SU-DHL-6 (cell line): ENCODE results near the gene SMIM7.

Source experiments
- H2AFZ ChIP-seq: fragments of 200-600 bp; sonication (generic); 2 replicates; pipeline ENCODE4 v1.6.1; 2014; ENCODE audit warnings: low read depth, mild to moderate bottlenecking, moderate library complexity, mixed read lengths, antibody characterized with exemption, low read length; ENCODE audit not compliant: severe bottlenecking
- H3F3A ChIP-seq: fragments of 200-600 bp; shearing (Covaris generic); 2 replicates; pipeline ENCODE4 v1.6.0; 2016; ENCODE audit warnings: antibody characterized with exemption, mild to moderate bottlenecking; ENCODE audit not compliant: insufficient read depth
- H3K27ac ChIP-seq: fragments of 200-600 bp; sonication (generic); 2 replicates; pipeline ENCODE4 v1.5.1; 2016; ENCODE audit warnings: low read depth, mild to moderate bottlenecking, low read length, moderate library complexity, mixed read lengths
- H3K27me3 ChIP-seq: fragments of 200-600 bp; sonication (generic), shearing (Covaris generic); 2 replicates; pipeline ENCODE4 v1.6.0; 2014; ENCODE audit warnings: mild to moderate bottlenecking, low read length
- H3K36me3 ChIP-seq: fragments of 200-600 bp; sonication (generic); 2 replicates; pipeline ENCODE4 v1.6.1; 2014; ENCODE audit warnings: mild to moderate bottlenecking, low read length, mixed read lengths
- H3K4me2 ChIP-seq: fragments of 300-600, 200-600 bp; shearing (Covaris generic), sonication (generic); 2 replicates; pipeline ENCODE4 v1.6.0; 2014; ENCODE audit warnings: low read length, low read depth, mild to moderate bottlenecking; ENCODE audit not compliant: poor library complexity, severe bottlenecking
- H3K4me3 ChIP-seq: fragments of 200-600 bp; sonication (generic); 2 replicates; pipeline ENCODE4 v1.5.1; 2014; ENCODE audit warnings: antibody characterized with exemption, low read length, mild to moderate bottlenecking, mixed read lengths; ENCODE audit not compliant: insufficient read depth, poor library complexity, severe bottlenecking
- H3K79me2 ChIP-seq: fragments of 200-600 bp; sonication (generic); 2 replicates; pipeline ENCODE4 v1.6.1; 2014; ENCODE audit warnings: mild to moderate bottlenecking, low read length, moderate library complexity; ENCODE audit not compliant: insufficient read depth
- H3K9ac ChIP-seq: fragments of 200-600 bp; sonication (generic); 2 replicates; pipeline ENCODE4 v1.7.0; 2014; ENCODE audit warnings: mild to moderate bottlenecking, low read length
- H3K9me2 ChIP-seq: fragments of 200-600 bp; sonication (generic); replicated peaks from 2 replicates; pipeline ENCODE4 v1.6.1; 2014; ENCODE audit warnings: low read length; ENCODE audit not compliant: insufficient read depth
- H3K9me3 ChIP-seq: fragments of 200-600 bp; sonication (generic); 2 replicates; pipeline ENCODE4 v1.6.1; 2014; ENCODE audit warnings: low read length, mixed read lengths; ENCODE audit not compliant: insufficient read depth
- H4K20me1 ChIP-seq: fragments of 200-600 bp; sonication (generic); 2 replicates; pipeline ENCODE4 v1.6.1; 2014; ENCODE audit warnings: low read depth, mild to moderate bottlenecking, antibody characterized with exemption, low read length, moderate library complexity, mixed read lengths
- CTCF ChIP-seq: fragments of 200-600 bp; sonication (generic); IDR thresholded peaks from one replicate; pipeline ENCODE4 v1.5.1; 2017; ENCODE audit warnings: antibody characterized with exemption, mild to moderate bottlenecking, low read length, moderate library complexity; ENCODE audit not compliant: insufficient read depth, poor library complexity, severe bottlenecking
- EZH2phosphoT487 ChIP-seq: fragments of 200-600 bp; sonication (generic), shearing (Covaris generic); conservative IDR thresholded peaks from 2 replicates; pipeline ENCODE4 v1.6.1; 2018; ENCODE audit warnings: mild to moderate bottlenecking, antibody characterized with exemption, low read length, moderate library complexity, mixed read lengths

The SMIM7 gene

GRCh38 chr19:16605115-16605514 is 54.8 kb downstream of the SMIM7 start:
- H3K9me3 ChIP-seq = no peaks in the 10 kb centered on the region
- H3K79me2 ChIP-seq = peaks cover 100% of the 10 kb centered on the region
- H3K27me3 ChIP-seq = no peaks in the 10 kb centered on the region
- H3K9me2 ChIP-seq = no peaks in the 10 kb centered on the region
- peak overlapping the region; percentile 80 for H3K27ac ChIP-seq
- H3K4me3 ChIP-seq = no peak overlapping the region
- peaks cover 5% of the 10 kb centered on the region; the same call in 1 of the 2 replicates for H4K20me1 ChIP-seq
- no peaks in the 10 kb centered on the region for H3K36me3 ChIP-seq
- TF ChIP-seq EZH2phosphoT487 (no peak), CTCF (no peak)
- peak overlapping the region; percentile 52 for H3K4me2 ChIP-seq
- no peak overlapping the region for H2AFZ ChIP-seq
- peaks cover 22% of the 10 kb centered on the region for H3F3A ChIP-seq
- peak overlapping the region; percentile 16 for H3K9ac ChIP-seq

- Histone ChIP-seq H3K79me2 (peaks cover 99% of the 10 kb centered on the region), H3K4me3 (no peak overlapping the region), H3K36me3 (no peaks in the 10 kb centered on the region), H4K20me1 (peaks cover 3% of the 10 kb centered on the region; the same call in 1 of the 2 replicates), H3K27ac (peak overlapping the region; percentile 80), H2AFZ (no peak overlapping the region), H3K9me3 (no peaks in the 10 kb centered on the region), H3K4me2 (peak overlapping the region; percentile 52), H3K27me3 (no peaks in the 10 kb centered on the region), H3K9me2 (no peaks in the 10 kb centered on the region), H3K9ac (peak overlapping the region; percentile 16; the same call in 1 of the 2 replicates), H3F3A (peaks cover 22% of the 10 kb centered on the region)
- TF ChIP-seq EZH2phosphoT487 (no peak), CTCF (no peak)
Measured at GRCh38 chr19:16604615-16605014, 55.3 kb downstream of the SMIM7 start.

GRCh38 chr19:16603090-16603489 is 56.9 kb downstream of the SMIM7 start:
- no peak overlapping the region for H3K4me3 ChIP-seq
- H4K20me1 ChIP-seq = no peaks in the 10 kb centered on the region
- no peak overlapping the region for H3K9ac ChIP-seq
- TF ChIP-seq CTCF (no peak), EZH2phosphoT487 (no peak)
- H3K4me2 ChIP-seq = no peak overlapping the region
- H2AFZ ChIP-seq = no peak overlapping the region
- no peaks in the 10 kb centered on the region for H3K9me2 ChIP-seq
- peaks cover 24% of the 10 kb centered on the region for H3F3A ChIP-seq
- peaks cover 99% of the 10 kb centered on the region for H3K79me2 ChIP-seq
- no peaks in the 10 kb centered on the region for H3K27me3 ChIP-seq
- no peaks in the 10 kb centered on the region for H3K36me3 ChIP-seq
- no peaks in the 10 kb centered on the region for H3K9me3 ChIP-seq
- peak overlapping the region; percentile 80; the same call in 1 of the 2 replicates for H3K27ac ChIP-seq
